K562 (cell line): Measurements from ENCODE around the gene VMP1. TPM values are rescaled to one million over a fixed set of nuclear protein-coding genes. Genes with fewer than 3 reads are reported as not detected.

Experiments used
- DEAF1 ChIP-seq: fragments of 450-650 bp; formaldehyde crosslinking; IDR thresholded peaks from 2 replicates; pipeline ENCODE4 v1.4.0; 2020; ENCODE audit warnings: mild to moderate bottlenecking, moderate library complexity
- EP300 ChIP-seq: IDR thresholded peaks from 2 replicates; pipeline ENCODE4 v1.6.1; 2012; ENCODE audit warnings: low read length, improper control_type of control experiment
- KAT7 ChIP-seq: sonication (generic); formaldehyde crosslinking; IDR thresholded peaks from 2 replicates; pipeline ENCODE4 v1.8.0; 2022; ENCODE audit warnings: missing genetic modification reagents, mild to moderate bottlenecking, borderline replicate concordance
- MTF1 ChIP-seq: fragments of 250-450 bp; sonication (Bioruptor Pico); IDR thresholded peaks from 2 replicates; pipeline ENCODE4 v1.9.0; 2021; ENCODE audit warnings: moderate library complexity, mild to moderate bottlenecking, inconsistent platforms, borderline replicate concordance
- MYNN ChIP-seq, 2 experiments: sonication (generic); formaldehyde crosslinking in 1 of 2; IDR thresholded peaks; 2 replicates each; pipeline versions ENCODE4 v1.5.0 to v1.6.1; 2016 to 2020; ENCODE audit warnings: antibody characterized with exemption in 1 of 2, missing genetic modification reagents in 1 of 2
- POLR2A ChIP-seq: fragments of 450-650 bp; conservative IDR thresholded peaks from 2 replicates; pipeline ENCODE4 v1.6.1; 2016
- SRF ChIP-seq, 2 experiments: fragments of 250-450, 450-650 bp in 1 of 2; sonication (Bioruptor Pico) in 1 of 2; sonication (generic) in 1 of 2; formaldehyde crosslinking; IDR thresholded peaks; 2 replicates each; pipeline versions ENCODE4 v1.5.0 to v1.5.1; 2020 to 2022; ENCODE audit warnings: mild to moderate bottlenecking in 1 of 2, missing genetic modification reagents in 1 of 2
- ZNF274 ChIP-seq: IDR thresholded peaks from 2 replicates; pipeline ENCODE4 v1.6.1; 2011; ENCODE audit warnings: low read depth, mild to moderate bottlenecking, low read length, moderate library complexity, borderline replicate concordance
- ZNF778 ChIP-seq: fragments of 450-650 bp; formaldehyde crosslinking; IDR thresholded peaks from 2 replicates; pipeline ENCODE4 v1.4.0; 2020; ENCODE audit warnings: mild to moderate bottlenecking, moderate library complexity
- polyA plus RNA-seq, 8 experiments: library from polyadenylated mRNA; depleted of rRNA in 4 of 8; stranded (reverse) in 5 of 8; unstranded in 3 of 8; fragments of >200 nt; fragmentation: Nextera tagmentation in 2 of 8; fragmentation: Illumina TruSeq in 1 of 8; extraction: Ambion mirVana in 2 of 8; extraction: Trizol in 1 of 8; gene quantifications; 2 replicates each; pipeline versions ENCODE4 v1.2.1 to v1.2.3, GENCODE V29; 2011 to 2014; ENCODE audit warnings: inconsistent platforms in 1 of 8, missing spikeins in 1 of 8
- total RNA-seq, 7 experiments: library from RNA; depleted of rRNA in 6 of 7; stranded (reverse); fragments of >200 nt in 6 of 7; fragmentation: Illumina TruSeq in 2 of 7; extraction: Trizol in 2 of 7; gene quantifications; 2 replicates each; pipeline versions ENCODE4 v1.2.1 to v1.2.3, GENCODE V29; 2011 to 2021; ENCODE audit warnings: low replicate concordance in 1 of 7
- TF ChIP-seq, protein P1 (sequence below): sonication (generic); formaldehyde crosslinking; IDR thresholded peaks from 2 replicates; pipeline ENCODE4 v1.8.1; 2023; ENCODE audit warnings: mild to moderate bottlenecking, missing genetic modification reagents
- TF ChIP-seq, protein P2 (sequence below): sonication (generic); formaldehyde crosslinking; IDR thresholded peaks from 2 replicates; pipeline ENCODE4 v1.8.1; 2023; ENCODE audit warnings: mild to moderate bottlenecking, missing genetic modification reagents
- TF ChIP-seq, protein P3 (sequence below): conservative IDR thresholded peaks from 2 replicates; pipeline ENCODE4 v1.6.1; 2011; ENCODE audit warnings: low read depth, mild to moderate bottlenecking, low read length; ENCODE audit not compliant: control insufficient read depth
- TF ChIP-seq, protein P4 (sequence below), 3 experiments: IDR thresholded peaks in 2 of 3; conservative IDR thresholded peaks in 1 of 3; 2 replicates each; pipeline ENCODE4 v1.5.1; 2011 to 2012; ENCODE audit warnings: low read length in 3 of 3, mild to moderate bottlenecking in 3 of 3, control low read depth in 2 of 3, improper control_type of control experiment in 1 of 3, inconsistent platforms in 1 of 3, low read depth in 1 of 3, mixed read lengths in 1 of 3, moderate library complexity in 1 of 3; ENCODE audit not compliant: insufficient read depth in 2 of 3
- TF ChIP-seq, protein P5 (sequence below): fragments of 450-650 bp; conservative IDR thresholded peaks from 2 replicates; pipeline ENCODE4 v1.6.1; 2016; ENCODE audit warnings: missing genetic modification characterization, low read depth, mild to moderate bottlenecking, control low read depth, missing compliant biosample characterization

Gene VMP1
- total and polyA plus RNA-seq, 9 of the 15 experiments (the other 6 are each of a cell fraction or from before 2014, with no cell fraction given), result 123 to 304 (median 151) TPM

- TF ChIP-seq DEAF1 (CRISPR knock-in tag), result no peak
- TF ChIP-seq EP300, result peak; percentile 90
- no peak for TF ChIP-seq SRF (CRISPR knock-in tag; IDR thresholded peaks at IDR 0.05)
- TF ChIP-seq POLR2A, result peak; percentile 62
- TF ChIP-seq, protein P1, sequence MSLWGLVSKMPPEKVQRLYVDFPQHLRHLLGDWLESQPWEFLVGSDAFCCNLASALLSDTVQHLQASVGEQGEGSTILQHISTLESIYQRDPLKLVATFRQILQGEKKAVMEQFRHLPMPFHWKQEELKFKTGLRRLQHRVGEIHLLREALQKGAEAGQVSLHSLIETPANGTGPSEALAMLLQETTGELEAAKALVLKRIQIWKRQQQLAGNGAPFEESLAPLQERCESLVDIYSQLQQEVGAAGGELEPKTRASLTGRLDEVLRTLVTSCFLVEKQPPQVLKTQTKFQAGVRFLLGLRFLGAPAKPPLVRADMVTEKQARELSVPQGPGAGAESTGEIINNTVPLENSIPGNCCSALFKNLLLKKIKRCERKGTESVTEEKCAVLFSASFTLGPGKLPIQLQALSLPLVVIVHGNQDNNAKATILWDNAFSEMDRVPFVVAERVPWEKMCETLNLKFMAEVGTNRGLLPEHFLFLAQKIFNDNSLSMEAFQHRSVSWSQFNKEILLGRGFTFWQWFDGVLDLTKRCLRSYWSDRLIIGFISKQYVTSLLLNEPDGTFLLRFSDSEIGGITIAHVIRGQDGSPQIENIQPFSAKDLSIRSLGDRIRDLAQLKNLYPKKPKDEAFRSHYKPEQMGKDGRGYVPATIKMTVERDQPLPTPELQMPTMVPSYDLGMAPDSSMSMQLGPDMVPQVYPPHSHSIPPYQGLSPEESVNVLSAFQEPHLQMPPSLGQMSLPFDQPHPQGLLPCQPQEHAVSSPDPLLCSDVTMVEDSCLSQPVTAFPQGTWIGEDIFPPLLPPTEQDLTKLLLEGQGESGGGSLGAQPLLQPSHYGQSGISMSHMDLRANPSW (CRISPR knock-in tag), result no peak
- TF ChIP-seq, protein P2, sequence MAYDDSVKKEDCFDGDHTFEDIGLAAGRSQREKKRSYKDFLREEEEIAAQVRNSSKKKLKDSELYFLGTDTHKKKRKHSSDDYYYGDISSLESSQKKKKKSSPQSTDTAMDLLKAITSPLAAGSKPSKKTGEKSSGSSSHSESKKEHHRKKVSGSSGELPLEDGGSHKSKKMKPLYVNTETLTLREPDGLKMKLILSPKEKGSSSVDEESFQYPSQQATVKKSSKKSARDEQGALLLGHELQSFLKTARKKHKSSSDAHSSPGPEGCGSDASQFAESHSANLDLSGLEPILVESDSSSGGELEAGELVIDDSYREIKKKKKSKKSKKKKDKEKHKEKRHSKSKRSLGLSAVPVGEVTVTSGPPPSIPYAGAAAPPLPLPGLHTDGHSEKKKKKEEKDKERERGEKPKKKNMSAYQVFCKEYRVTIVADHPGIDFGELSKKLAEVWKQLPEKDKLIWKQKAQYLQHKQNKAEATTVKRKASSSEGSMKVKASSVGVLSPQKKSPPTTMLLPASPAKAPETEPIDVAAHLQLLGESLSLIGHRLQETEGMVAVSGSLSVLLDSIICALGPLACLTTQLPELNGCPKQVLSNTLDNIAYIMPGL (CRISPR knock-in tag), result no peak
- TF ChIP-seq MYNN (IDR thresholded peaks at IDR 0.05), result peak; percentile 47; the same call in 1 of the 2 replicates
- TF ChIP-seq MYNN (CRISPR knock-in tag; IDR thresholded peaks at IDR 0.05), result no peak
- TF ChIP-seq, protein P3, sequence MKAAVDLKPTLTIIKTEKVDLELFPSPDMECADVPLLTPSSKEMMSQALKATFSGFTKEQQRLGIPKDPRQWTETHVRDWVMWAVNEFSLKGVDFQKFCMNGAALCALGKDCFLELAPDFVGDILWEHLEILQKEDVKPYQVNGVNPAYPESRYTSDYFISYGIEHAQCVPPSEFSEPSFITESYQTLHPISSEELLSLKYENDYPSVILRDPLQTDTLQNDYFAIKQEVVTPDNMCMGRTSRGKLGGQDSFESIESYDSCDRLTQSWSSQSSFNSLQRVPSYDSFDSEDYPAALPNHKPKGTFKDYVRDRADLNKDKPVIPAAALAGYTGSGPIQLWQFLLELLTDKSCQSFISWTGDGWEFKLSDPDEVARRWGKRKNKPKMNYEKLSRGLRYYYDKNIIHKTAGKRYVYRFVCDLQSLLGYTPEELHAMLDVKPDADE, result no peak
- TF ChIP-seq KAT7 (CRISPR knock-in tag), result no peak
- TF ChIP-seq ZNF274, result no peak
- no peak for TF ChIP-seq ZNF778
- no peak for TF ChIP-seq MTF1 (CRISPR knock-in tag)
- TF ChIP-seq, protein P4, sequence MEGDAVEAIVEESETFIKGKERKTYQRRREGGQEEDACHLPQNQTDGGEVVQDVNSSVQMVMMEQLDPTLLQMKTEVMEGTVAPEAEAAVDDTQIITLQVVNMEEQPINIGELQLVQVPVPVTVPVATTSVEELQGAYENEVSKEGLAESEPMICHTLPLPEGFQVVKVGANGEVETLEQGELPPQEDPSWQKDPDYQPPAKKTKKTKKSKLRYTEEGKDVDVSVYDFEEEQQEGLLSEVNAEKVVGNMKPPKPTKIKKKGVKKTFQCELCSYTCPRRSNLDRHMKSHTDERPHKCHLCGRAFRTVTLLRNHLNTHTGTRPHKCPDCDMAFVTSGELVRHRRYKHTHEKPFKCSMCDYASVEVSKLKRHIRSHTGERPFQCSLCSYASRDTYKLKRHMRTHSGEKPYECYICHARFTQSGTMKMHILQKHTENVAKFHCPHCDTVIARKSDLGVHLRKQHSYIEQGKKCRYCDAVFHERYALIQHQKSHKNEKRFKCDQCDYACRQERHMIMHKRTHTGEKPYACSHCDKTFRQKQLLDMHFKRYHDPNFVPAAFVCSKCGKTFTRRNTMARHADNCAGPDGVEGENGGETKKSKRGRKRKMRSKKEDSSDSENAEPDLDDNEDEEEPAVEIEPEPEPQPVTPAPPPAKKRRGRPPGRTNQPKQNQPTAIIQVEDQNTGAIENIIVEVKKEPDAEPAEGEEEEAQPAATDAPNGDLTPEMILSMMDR (IDR thresholded peaks at IDR 0.05 in 2 of 3, conservative IDR thresholded peaks at IDR 0.05 in 1 of 3; ENCODE audit: insufficient read depth in 2 of 3, low read depth in 1 of 3, low read length in 3 of 3), result peak in 1 of 3 experiments; percentile 1; a peak in 1 of 6 replicates
- TF ChIP-seq, protein P5, sequence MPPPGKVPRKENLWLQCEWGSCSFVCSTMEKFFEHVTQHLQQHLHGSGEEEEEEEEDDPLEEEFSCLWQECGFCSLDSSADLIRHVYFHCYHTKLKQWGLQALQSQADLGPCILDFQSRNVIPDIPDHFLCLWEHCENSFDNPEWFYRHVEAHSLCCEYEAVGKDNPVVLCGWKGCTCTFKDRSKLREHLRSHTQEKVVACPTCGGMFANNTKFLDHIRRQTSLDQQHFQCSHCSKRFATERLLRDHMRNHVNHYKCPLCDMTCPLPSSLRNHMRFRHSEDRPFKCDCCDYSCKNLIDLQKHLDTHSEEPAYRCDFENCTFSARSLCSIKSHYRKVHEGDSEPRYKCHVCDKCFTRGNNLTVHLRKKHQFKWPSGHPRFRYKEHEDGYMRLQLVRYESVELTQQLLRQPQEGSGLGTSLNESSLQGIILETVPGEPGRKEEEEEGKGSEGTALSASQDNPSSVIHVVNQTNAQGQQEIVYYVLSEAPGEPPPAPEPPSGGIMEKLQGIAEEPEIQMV (tag), result 0 out of 2 replicates have a peak, but pooled peaks have one; percentile 29
These were observed 11.3 kb upstream of the VMP1 start (continued) for GRCh38 chr17:59695945-59696681.
